HCT116 (cell line): Measurements from ENCODE around the gene ETAA1. TPM values are rescaled to one million over a fixed set of nuclear protein-coding genes. Genes with fewer than 3 reads are reported as not detected.
A peak's percentile ranks its signal among the peaks of the same experiment; 100 is the strongest.

Source experiments
- ATAC-seq: fragments of 200-7000 bp; cut with Tn5 transposase; 2 replicates; pipeline ENCODE4 v1.9.1; 2020; ENCODE audit warnings: mild to moderate bottlenecking, moderate library complexity
- BruUV-seq: library from RNA; stranded (reverse); fragments of 400-500 nt; replicated peaks from 2 replicates; lab custom pipeline; 2021; lab: Mats Ljungman, UMichigan
- CTCF ChIA-PET: fragments of 300-600 bp; sonication (Branson Sonifier 250); formaldehyde crosslinking; loops from one replicate; lab custom pipeline; 2021; ENCODE audit warnings: antibody characterized with exemption; lab: Charles Lee
- POLR2A ChIA-PET: fragments of 300-600, 350-600 bp; sonication (Branson Sonifier 250); formaldehyde crosslinking; loops from one replicate; lab custom pipeline; 2021; ENCODE audit warnings: antibody characterized with exemption; lab: Charles Lee
- RAD21 ChIA-PET, 2 experiments: fragments of 300-600 bp; sonication (Branson Sonifier 250); formaldehyde crosslinking; loops; one replicate each; lab custom pipeline; 2023; ENCODE audit warnings: low total read pairs in 2 of 2; ENCODE audit not compliant: uncharacterized antibody in 2 of 2, unreplicated experiment in 2 of 2, low non-redundant PET in 1 of 2; lab: Charles Lee
- DNase-seq: peaks from one replicate; pipeline ENCODE4 v3.0.0-alpha.2; 2010; ENCODE audit warnings: low read depth, low spot score
- H2AFZ ChIP-seq: fragments of 200-600 bp; shearing (Covaris generic), sonication (generic); 2 replicates; pipeline ENCODE4 v1.6.1; 2017; ENCODE audit warnings: low read depth, mixed run types, mixed read lengths, antibody characterized with exemption, low read length; ENCODE audit not compliant: poor library complexity, severe bottlenecking
- H3K27ac ChIP-seq: 2 replicates; pipeline ENCODE4 v1.5.1; 2012; ENCODE audit warnings: low read depth, low read length
- H3K27me3 ChIP-seq: fragments of 200-600 bp; sonication (generic); 2 replicates; pipeline ENCODE4 v1.6.1; 2016; ENCODE audit warnings: mixed run types, low read length, mixed read lengths; ENCODE audit not compliant: insufficient read depth
- H3K36me3 ChIP-seq, 2 experiments: fragments of 200-500 bp in 1 of 2; fragments of 200-600 bp in 1 of 2; sonication (Bioruptor generic) in 1 of 2; sonication (generic) in 1 of 2; 2 replicates each; pipeline versions ENCODE4 v1.5.1 to v1.6.1; 2014 to 2016; ENCODE audit warnings: low read length in 2 of 2, inconsistent platforms in 1 of 2, mixed read lengths in 1 of 2, mixed run types in 1 of 2; ENCODE audit not compliant: insufficient read depth in 2 of 2, control insufficient read depth in 1 of 2
- H3K4me1 ChIP-seq, 2 experiments: fragments of 200-600 bp in 1 of 2; sonication (generic) in 1 of 2; 2 replicates each; pipeline versions ENCODE4 v1.5.1 to v1.6.1; 2012 to 2017; ENCODE audit warnings: low read length in 2 of 2, inconsistent platforms in 1 of 2, mild to moderate bottlenecking in 1 of 2, mixed read lengths in 1 of 2, mixed run types in 1 of 2, moderate library complexity in 1 of 2; ENCODE audit not compliant: insufficient read depth in 2 of 2, control insufficient read depth in 1 of 2
- H3K4me2 ChIP-seq: fragments of 200-600 bp; sonication (generic); 2 replicates; pipeline ENCODE4 v1.6.1; 2017; ENCODE audit warnings: mixed run types, low read length, mixed read lengths
- H3K4me3 ChIP-seq, 2 experiments: fragments of 200-600 bp in 1 of 2; sonication (generic) in 1 of 2; replicated peaks in 1 of 2; 2 replicates each; pipeline ENCODE4 v1.5.1; 2011 to 2016; ENCODE audit warnings: low read length in 2 of 2, control low read depth in 1 of 2, low read depth in 1 of 2, mild to moderate bottlenecking in 1 of 2, mixed read lengths in 1 of 2, mixed run types in 1 of 2
- H3K79me2 ChIP-seq: fragments of 200-600 bp; sonication (generic); 2 replicates; pipeline ENCODE4 v1.6.1; 2017; ENCODE audit warnings: mild to moderate bottlenecking, mixed run types, low read length, moderate library complexity, mixed read lengths; ENCODE audit not compliant: insufficient read depth
- H3K9ac ChIP-seq: fragments of 200-600 bp; sonication (generic); 2 replicates; pipeline ENCODE4 v1.6.1; 2016; ENCODE audit warnings: low read length, mixed read lengths
- H3K9me2 ChIP-seq: fragments of 200-600 bp; sonication (generic), shearing (Covaris generic); 2 replicates; pipeline ENCODE4 v1.6.1; 2017; ENCODE audit warnings: mixed run types, mild to moderate bottlenecking, moderate library complexity; ENCODE audit not compliant: insufficient read depth
- H3K9me3 ChIP-seq, 2 experiments: fragments of 200-500 bp in 1 of 2; fragments of 200-600 bp in 1 of 2; sonication (Bioruptor generic) in 1 of 2; sonication (generic) in 1 of 2; 2 replicates each; pipeline ENCODE4 v1.6.1; 2014 to 2017; ENCODE audit warnings: low read length in 2 of 2, mixed read lengths in 2 of 2, inconsistent platforms in 1 of 2, low read depth in 1 of 2, mild to moderate bottlenecking in 1 of 2, mixed run types in 1 of 2, moderate library complexity in 1 of 2; ENCODE audit not compliant: control insufficient read depth in 1 of 2, insufficient read depth in 1 of 2
- H4K20me1 ChIP-seq: fragments of 200-600 bp; sonication (generic), shearing (Covaris generic); 2 replicates; pipeline ENCODE4 v1.6.1; 2017; ENCODE audit warnings: mixed run types, mild to moderate bottlenecking, moderate library complexity; ENCODE audit not compliant: insufficient read depth
- CBX3 ChIP-seq: IDR thresholded peaks from 2 replicates; pipeline ENCODE4 v1.6.1; 2012; ENCODE audit warnings: low read depth
- CEBPB ChIP-seq: IDR thresholded peaks from 2 replicates; pipeline ENCODE4 v1.6.1; 2012; ENCODE audit warnings: low read depth
- EGR1 ChIP-seq: IDR thresholded peaks from 2 replicates; pipeline ENCODE4 v1.6.1; 2012; ENCODE audit warnings: low read depth
- EZH2phosphoT487 ChIP-seq: fragments of 200-600 bp; IDR thresholded peaks from 2 replicates; pipeline ENCODE4 v1.6.1; 2018; ENCODE audit warnings: antibody characterized with exemption, borderline replicate concordance
- FOSL1 ChIP-seq: IDR thresholded peaks from 2 replicates; pipeline ENCODE4 v1.6.1; 2012; ENCODE audit warnings: low read depth
- POLR2A ChIP-seq: IDR thresholded peaks from 2 replicates; pipeline ENCODE4 v1.7.0; 2011; ENCODE audit warnings: borderline replicate concordance; ENCODE audit not compliant: insufficient read depth, insufficient read length; ENCODE audit errors: extremely low read depth
- POLR2AphosphoS5 ChIP-seq: IDR thresholded peaks from 2 replicates; pipeline ENCODE4 v1.6.1; 2011; ENCODE audit warnings: mild to moderate bottlenecking, low read depth, low read length, moderate library complexity
- RAD21 ChIP-seq: IDR thresholded peaks from 2 replicates; pipeline ENCODE4 v1.6.1; 2012; ENCODE audit warnings: low read depth, mild to moderate bottlenecking
- SRF ChIP-seq: IDR thresholded peaks from 2 replicates; pipeline ENCODE4 v1.6.1; 2012; ENCODE audit warnings: low read depth
- TCF7L2 ChIP-seq: IDR thresholded peaks from 2 replicates; pipeline ENCODE4 v1.7.0; 2011; ENCODE audit warnings: borderline replicate concordance, inconsistent platforms; ENCODE audit not compliant: insufficient read depth, insufficient read length; ENCODE audit errors: extremely low read depth
- intact Hi-C: fragments of 100-400 bp; cut with micrococcal nuclease; formaldehyde crosslinking; loops from 2 replicates; pipeline ENCODE4 v1.10.0; 2022
- total RNA-seq: library from RNA; stranded (reverse); gene quantifications from one replicate; pipeline ENCODE4 v1.2.1, GENCODE V29; 2021; ENCODE audit not compliant: unreplicated experiment
- TF ChIP-seq, protein P1 (sequence below): IDR thresholded peaks from 2 replicates; pipeline ENCODE4 v1.6.1; 2012; ENCODE audit warnings: low read depth
- TF ChIP-seq, protein P2 (sequence below), 3 experiments: fragments of 200-600 bp in 1 of 3; sonication (generic) in 1 of 3; IDR thresholded peaks in 2 of 3; conservative IDR thresholded peaks in 1 of 3; 2 replicates each; pipeline ENCODE4 v1.5.1; 2012 to 2017; ENCODE audit warnings: low read depth in 2 of 3, low read length in 2 of 3, antibody characterized with exemption in 1 of 3, borderline replicate concordance in 1 of 3, control low read depth in 1 of 3, mild to moderate bottlenecking in 1 of 3, mixed read lengths in 1 of 3, mixed run types in 1 of 3, moderate library complexity in 1 of 3; ENCODE audit not compliant: insufficient read depth in 1 of 3
- TF ChIP-seq, protein P3 (sequence below): IDR thresholded peaks from 2 replicates; pipeline ENCODE4 v1.6.1; 2011; ENCODE audit warnings: mild to moderate bottlenecking, low read length, moderate library complexity; ENCODE audit not compliant: insufficient replicate concordance; ENCODE audit errors: extremely low read depth

Gene ETAA1
- total RNA-seq, 1 experiment from 2014 or later, result 9.6 TPM

DNA sequence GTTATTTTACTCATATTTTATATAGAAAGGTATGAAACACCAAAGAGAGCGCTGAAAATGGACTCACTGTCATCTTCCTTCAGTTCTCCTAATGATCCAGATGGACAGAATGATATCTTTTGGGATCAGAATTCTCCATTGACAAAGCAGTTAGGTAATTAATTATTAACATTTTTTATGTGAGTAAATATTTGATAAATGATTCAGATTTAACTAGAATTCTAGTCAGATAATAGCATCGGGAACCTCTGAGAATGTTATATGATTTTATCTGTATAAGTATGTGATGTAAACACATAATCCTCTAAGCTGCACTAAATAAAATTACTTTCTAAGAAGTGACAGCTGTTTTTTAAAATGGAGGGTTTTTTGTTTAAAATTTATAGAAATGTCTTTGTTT is 2.0 kb downstream of the ETAA1 start:
- Histone ChIP-seq H3K36me3 (peaks cover 6 to 21% of the 10 kb centered on the region in 2 experiments; a peak in 1 of 4 replicates), H3K27ac (no peak overlapping the region), H2AFZ (no peak overlapping the region), H3K4me2 (peak overlapping the region; percentile 79; the same call in 1 of the 2 replicates), H3K9ac (no peak overlapping the region), H3K4me1 (peaks cover 3 to 15% of the 10 kb centered on the region in 2 experiments; a peak in 2 of 4 replicates), H3K9me2 (no peaks in the 10 kb centered on the region), H3K4me3 (no peak overlapping the region; a peak in 1 of 4 replicates), H3K9me3 (no peaks in the 10 kb centered on the region), H3K27me3 (no peaks in the 10 kb centered on the region), H3K79me2 (peaks cover 31% of the 10 kb centered on the region), H4K20me1 (no peaks in the 10 kb centered on the region)
- POLR2A ChIA-PET, result no interaction called here
- TF ChIP-seq FOSL1, result no peak
- no peak for TF ChIP-seq SRF
- no peak for TF ChIP-seq CBX3
- TF ChIP-seq RAD21, result no peak
- TF ChIP-seq, protein P1, sequence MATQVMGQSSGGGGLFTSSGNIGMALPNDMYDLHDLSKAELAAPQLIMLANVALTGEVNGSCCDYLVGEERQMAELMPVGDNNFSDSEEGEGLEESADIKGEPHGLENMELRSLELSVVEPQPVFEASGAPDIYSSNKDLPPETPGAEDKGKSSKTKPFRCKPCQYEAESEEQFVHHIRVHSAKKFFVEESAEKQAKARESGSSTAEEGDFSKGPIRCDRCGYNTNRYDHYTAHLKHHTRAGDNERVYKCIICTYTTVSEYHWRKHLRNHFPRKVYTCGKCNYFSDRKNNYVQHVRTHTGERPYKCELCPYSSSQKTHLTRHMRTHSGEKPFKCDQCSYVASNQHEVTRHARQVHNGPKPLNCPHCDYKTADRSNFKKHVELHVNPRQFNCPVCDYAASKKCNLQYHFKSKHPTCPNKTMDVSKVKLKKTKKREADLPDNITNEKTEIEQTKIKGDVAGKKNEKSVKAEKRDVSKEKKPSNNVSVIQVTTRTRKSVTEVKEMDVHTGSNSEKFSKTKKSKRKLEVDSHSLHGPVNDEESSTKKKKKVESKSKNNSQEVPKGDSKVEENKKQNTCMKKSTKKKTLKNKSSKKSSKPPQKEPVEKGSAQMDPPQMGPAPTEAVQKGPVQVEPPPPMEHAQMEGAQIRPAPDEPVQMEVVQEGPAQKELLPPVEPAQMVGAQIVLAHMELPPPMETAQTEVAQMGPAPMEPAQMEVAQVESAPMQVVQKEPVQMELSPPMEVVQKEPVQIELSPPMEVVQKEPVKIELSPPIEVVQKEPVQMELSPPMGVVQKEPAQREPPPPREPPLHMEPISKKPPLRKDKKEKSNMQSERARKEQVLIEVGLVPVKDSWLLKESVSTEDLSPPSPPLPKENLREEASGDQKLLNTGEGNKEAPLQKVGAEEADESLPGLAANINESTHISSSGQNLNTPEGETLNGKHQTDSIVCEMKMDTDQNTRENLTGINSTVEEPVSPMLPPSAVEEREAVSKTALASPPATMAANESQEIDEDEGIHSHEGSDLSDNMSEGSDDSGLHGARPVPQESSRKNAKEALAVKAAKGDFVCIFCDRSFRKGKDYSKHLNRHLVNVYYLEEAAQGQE, result no peak
- TF ChIP-seq POLR2A, result no peak
- no peak for TF ChIP-seq EZH2phosphoT487
- no peak for TF ChIP-seq CEBPB
- TF ChIP-seq, protein P2, sequence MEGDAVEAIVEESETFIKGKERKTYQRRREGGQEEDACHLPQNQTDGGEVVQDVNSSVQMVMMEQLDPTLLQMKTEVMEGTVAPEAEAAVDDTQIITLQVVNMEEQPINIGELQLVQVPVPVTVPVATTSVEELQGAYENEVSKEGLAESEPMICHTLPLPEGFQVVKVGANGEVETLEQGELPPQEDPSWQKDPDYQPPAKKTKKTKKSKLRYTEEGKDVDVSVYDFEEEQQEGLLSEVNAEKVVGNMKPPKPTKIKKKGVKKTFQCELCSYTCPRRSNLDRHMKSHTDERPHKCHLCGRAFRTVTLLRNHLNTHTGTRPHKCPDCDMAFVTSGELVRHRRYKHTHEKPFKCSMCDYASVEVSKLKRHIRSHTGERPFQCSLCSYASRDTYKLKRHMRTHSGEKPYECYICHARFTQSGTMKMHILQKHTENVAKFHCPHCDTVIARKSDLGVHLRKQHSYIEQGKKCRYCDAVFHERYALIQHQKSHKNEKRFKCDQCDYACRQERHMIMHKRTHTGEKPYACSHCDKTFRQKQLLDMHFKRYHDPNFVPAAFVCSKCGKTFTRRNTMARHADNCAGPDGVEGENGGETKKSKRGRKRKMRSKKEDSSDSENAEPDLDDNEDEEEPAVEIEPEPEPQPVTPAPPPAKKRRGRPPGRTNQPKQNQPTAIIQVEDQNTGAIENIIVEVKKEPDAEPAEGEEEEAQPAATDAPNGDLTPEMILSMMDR (IDR thresholded peaks at IDR 0.05 in 2 of 3, conservative IDR thresholded peaks at IDR 0.05 in 1 of 3; ENCODE audit: borderline replicate concordance in 1 of 3, insufficient read depth in 1 of 3, low read depth in 2 of 3, low read length in 2 of 3), result no peak
- no peak for TF ChIP-seq POLR2AphosphoS5
- no peak for TF ChIP-seq TCF7L2
- no peak for TF ChIP-seq EGR1
- TF ChIP-seq, protein P3, sequence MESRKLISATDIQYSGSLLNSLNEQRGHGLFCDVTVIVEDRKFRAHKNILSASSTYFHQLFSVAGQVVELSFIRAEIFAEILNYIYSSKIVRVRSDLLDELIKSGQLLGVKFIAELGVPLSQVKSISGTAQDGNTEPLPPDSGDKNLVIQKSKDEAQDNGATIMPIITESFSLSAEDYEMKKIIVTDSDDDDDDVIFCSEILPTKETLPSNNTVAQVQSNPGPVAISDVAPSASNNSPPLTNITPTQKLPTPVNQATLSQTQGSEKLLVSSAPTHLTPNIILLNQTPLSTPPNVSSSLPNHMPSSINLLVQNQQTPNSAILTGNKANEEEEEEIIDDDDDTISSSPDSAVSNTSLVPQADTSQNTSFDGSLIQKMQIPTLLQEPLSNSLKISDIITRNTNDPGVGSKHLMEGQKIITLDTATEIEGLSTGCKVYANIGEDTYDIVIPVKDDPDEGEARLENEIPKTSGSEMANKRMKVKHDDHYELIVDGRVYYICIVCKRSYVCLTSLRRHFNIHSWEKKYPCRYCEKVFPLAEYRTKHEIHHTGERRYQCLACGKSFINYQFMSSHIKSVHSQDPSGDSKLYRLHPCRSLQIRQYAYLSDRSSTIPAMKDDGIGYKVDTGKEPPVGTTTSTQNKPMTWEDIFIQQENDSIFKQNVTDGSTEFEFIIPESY, result no peak
- no peak for ATAC-seq
- RAD21 ChIA-PET, result no interaction called here
- intact Hi-C loops, result no loop called here
- CTCF ChIA-PET, result no interaction called here
- BruUV-seq, result no TSS peak
- no peak for DNase-seq
